Heart right ventricle (tissue), 16 donors: Measurements from ENCODE around the gene SCARF1. TPM values are rescaled to one million over a fixed set of nuclear protein-coding genes. Genes with fewer than 3 reads are reported as not detected.

Source experiments
- ATAC-seq, 8 donors: fragments of 200-7000 bp; cut with Tn5 transposase; one replicate each; pipeline ENCODE4 v1.9.1; 2020; ENCODE audit warnings: mild to moderate bottlenecking in 8 of 8, moderate library complexity in 8 of 8, moderate number of reproducible peaks in 1 of 8
- DNase-seq, 2 donors: peaks; one replicate each; pipeline ENCODE4 v3.0.0-alpha.2; 2020
- H3K27ac ChIP-seq, 10 donors: fragments of 200-600 bp; sonication (generic) in 2 of 10; one replicate each; pipeline versions ENCODE4 v1.5.0 to v1.8.0; 2020 to 2022; ENCODE audit warnings: mild to moderate bottlenecking in 3 of 10
- H3K27me3 ChIP-seq, 7 donors: fragments of 200-600 bp; one replicate each; pipeline ENCODE4 v1.8.0; 2021 to 2022; ENCODE audit warnings: mild to moderate bottlenecking in 2 of 7
- H3K36me3 ChIP-seq, 9 donors: fragments of 200-600 bp; sonication (generic) in 1 of 9; one replicate each; pipeline versions ENCODE4 v1.5.0 to v1.8.0; 2020 to 2022; ENCODE audit warnings: mild to moderate bottlenecking in 2 of 9
- H3K4me1 ChIP-seq, 9 donors: fragments of 200-600 bp; sonication (generic) in 1 of 9; one replicate each; pipeline versions ENCODE4 v1.5.0 to v1.8.0; 2020 to 2022; ENCODE audit warnings: mild to moderate bottlenecking in 4 of 9
- H3K4me3 ChIP-seq, 10 donors: fragments of 200-600 bp; sonication (generic) in 2 of 10; one replicate each; pipeline versions ENCODE4 v1.5.0 to v1.8.0; 2020 to 2022; ENCODE audit warnings: mild to moderate bottlenecking in 7 of 10, moderate library complexity in 2 of 10
- H3K9me3 ChIP-seq, 11 donors: fragments of 200-600 bp in 10 of 11; sonication (generic) in 2 of 11; one replicate each; pipeline versions ENCODE4 v1.5.0 to v1.8.0; 2013 to 2022; ENCODE audit warnings: mild to moderate bottlenecking in 2 of 11, control low read depth in 1 of 11, moderate library complexity in 1 of 11
- CTCF ChIP-seq, 9 donors: fragments of 200-600 bp; sonication (generic) in 2 of 9; IDR thresholded peaks; one replicate each; pipeline versions ENCODE4 v1.5.0 to v1.8.0; 2021 to 2022; ENCODE audit warnings: antibody characterized with exemption in 9 of 9, mild to moderate bottlenecking in 5 of 9, moderate library complexity in 1 of 9
- WGBS, 2 donors: extraction: QIAGEN DNeasy Blood & Tissue Kit; methylation state at CpG; one replicate each; pipeline ENCODE4 v1.1.7; 2013; ENCODE audit warnings: inconsistent platforms in 1 of 2; 5-methylcytosine and 5-hydroxymethylcytosine counted together
- intact Hi-C, 10 donors: fragments of 100-400 bp; cut with DNase I; formaldehyde crosslinking; loops; one replicate each; pipeline versions ENCODE4 v1.11.1 to v1.14.2; 2022
- polyA plus RNA-seq, 2 donors: library from polyadenylated mRNA; stranded (reverse); fragments of 200-250 nt; gene quantifications; one replicate each; pipeline ENCODE4 v1.2.3, GENCODE V29; 2013
- total RNA-seq, 10 donors: library from RNA; stranded (reverse); fragmentation: NEBNext Ultra II Directional in 3 of 10; extraction: Animal tissue kit (Norgen Biotek cat#: 25700) in 3 of 10; gene quantifications; one replicate each; pipeline versions ENCODE4 v1.2.1 to v1.2.4, GENCODE V29; 2021 to 2023
- donor health status: Arrhythmogenic right ventricular cardiomyopathy.
- donor health status: ischemic (EF 13 %, LVEDD 7.1; RV severe dilation, severe dysfunction).
- donor health status: healthy with polysubstance abuse.
- donor health status: DM: no; HTN: yes; CAD: no.
- donor health status: DM: no; HTN: no; CAD: no.
- donor health status: ischemic (EF 25% LVEDD 6.9; RV normal size, moderate dysfunction).
- donor health status: ischemic (EF 25% LVEDD 5.7; RV mildly dilated, moderate dysfunction).
- donor health status: healthy.
- donor health status: DM: yes; HTN: yes; CAD: no.
- donor health status: Ischemic cardiomyopathy.
- donor health status: ischemic (EF 35%, LVEDD 5.7; RV mildly dilated, moderate dysfunction).
- donor health status: nonischemic (EF 11% LVEDD 7.7; RV severe dilation, severe dysfunction).
- donor health status: DM: yes; HTN: yes; CAD: no.
- donor health status: PGD.
- donor health status: ischemic (EF 29% LVEDD 5.4; RV normal size, mild dysfunction).
- donor health status: nonischemic (EF 23%, LVEDD 6.1; RV moderate dilation, normal function).

The SCARF1 gene
- total and polyA plus RNA-seq, 12 donors, result 7.6 to 22.6 (median 13.2) TPM

GRCh38 chr17:1629504-1630310 is 15.8 kb downstream of the SCARF1 start:
- 6 to 7% methylated on average over 45 of the region's 45 CpGs for WGBS, 2 donors

GRCh38 chr17:1628856-1629503 is 16.6 kb downstream of the SCARF1 start:
- peak; percentile 92 to 95 for DNase-seq
- intact Hi-C loops, result loop anchor here in 7 of 10 donors (1.0 to 5.0 kb wide), 6 partner anchors 20 to 57 kb away; partner anchors contain the start of gene RILP (in 1 of the 7)
- peak; percentile 84 to 92 (median 90) for ATAC-seq
- peak in 8 of 9 donors; percentile 35 to 73 (median 48) for TF ChIP-seq CTCF (IDR thresholded peaks at IDR 0.05)
- peak overlapping the region; percentile 73 to 93 (median 80) for H3K4me3 ChIP-seq
- no peaks in the 10 kb centered on the region for H3K27me3 ChIP-seq
- H3K4me1 ChIP-seq, result peaks cover 3 to 54% (median 21%) of the 10 kb centered on the region in 9 donors
- H3K27ac ChIP-seq, result peak overlapping the region; percentile 68 to 99 (median 92)
- peaks cover 0 to 16% (median 0%) of the 10 kb centered on the region in 9 donors for H3K36me3 ChIP-seq
- 0 to 1% methylated on average over 66 to 77 of the region's 77 CpGs for WGBS, 2 donors
- H3K9me3 ChIP-seq, result no peaks in the 10 kb centered on the region

More at GRCh38 chr17:1629504-1630310, 15.8 kb downstream of the SCARF1 start:
- no peaks in the 10 kb centered on the region for H3K27me3 ChIP-seq
- peaks cover 3 to 54% (median 24%) of the 10 kb centered on the region in 9 donors for H3K4me1 ChIP-seq
- intact Hi-C loops, result loop anchor here in 9 of 10 donors (1.0 to 5.0 kb wide), 6 partner anchors 19 to 57 kb away; partner anchors contain the start of gene RILP (in 1 of the 9)
- DNase-seq, result peak; percentile 63 to 71
- H3K9me3 ChIP-seq, result no peaks in the 10 kb centered on the region
- H3K27ac ChIP-seq, result peak overlapping the region; percentile 68 to 99 (median 92)
- peak; percentile 33 to 76 (median 60) for TF ChIP-seq CTCF (IDR thresholded peaks at IDR 0.05)
- H3K4me3 ChIP-seq, result peak overlapping the region; percentile 73 to 93 (median 80)
- peaks cover 0 to 23% (median 0%) of the 10 kb centered on the region in 9 donors for H3K36me3 ChIP-seq
- ATAC-seq, result peak in 6 of 8 donors; percentile 17 to 31 (median 19)

GRCh38 chr17:1627982-1628855 is 17.3 kb downstream of the SCARF1 start, which contains the start of gene SLC43A2:
TSS of gene SLC43A2 (minus strand) at chr17:1628834. CDS start at chr17:1627874, 960 bp downstream.
- intact Hi-C loops, result loop anchor here in 6 of 10 donors (1.0 to 5.0 kb wide), 6 partner anchors 21 to 56 kb away; partner anchors contain the start of gene RILP (in 1 of the 6)
- Histone ChIP-seq H3K36me3 (peaks cover 0 to 15% (median 0%) of the 10 kb centered on the region in 9 donors), H3K4me3 (peak within 1 kb of the TSS; percentile 73 to 93 (median 80)), H3K27ac (peak within 1 kb of the TSS; percentile 68 to 99 (median 92)), H3K9me3 (no peaks in the 10 kb centered on the region), H3K4me1 (peaks cover 3 to 54% (median 21%) of the 10 kb centered on the region in 9 donors), H3K27me3 (no peaks in the 10 kb centered on the region)
- TF ChIP-seq CTCF (IDR thresholded peaks at IDR 0.05), result no peak
- WGBS, 2 donors, result 1% methylated on average over 95 of the region's 95 CpGs
- DNase-seq (peak; percentile 79 to 82), ATAC-seq (peak; percentile 85 to 93 (median 91))
